Vagina (tissue), 2 donors: ENCODE measurements around the gene MRPL33.

ENCODE experiments used
- POLR2A ChIP-seq, 2 donors: fragments of 450-650 bp; IDR thresholded peaks; one replicate each; pipeline ENCODE4 v1.6.1; 2017; ENCODE audit warnings: antibody characterized with exemption in 2 of 2, mild to moderate bottlenecking in 2 of 2, moderate library complexity in 2 of 2
- TF ChIP-seq, protein P1 (sequence below), 3 experiments: fragments of 450-650 bp in 2 of 3; fragments of 200-600 bp in 1 of 3; sonication (generic) in 1 of 3; IDR thresholded peaks; one replicate each; pipeline ENCODE4 v1.5.1; 2017 to 2019; ENCODE audit warnings: antibody characterized with exemption in 3 of 3, mild to moderate bottlenecking in 2 of 3, moderate library complexity in 2 of 3

DNA sequence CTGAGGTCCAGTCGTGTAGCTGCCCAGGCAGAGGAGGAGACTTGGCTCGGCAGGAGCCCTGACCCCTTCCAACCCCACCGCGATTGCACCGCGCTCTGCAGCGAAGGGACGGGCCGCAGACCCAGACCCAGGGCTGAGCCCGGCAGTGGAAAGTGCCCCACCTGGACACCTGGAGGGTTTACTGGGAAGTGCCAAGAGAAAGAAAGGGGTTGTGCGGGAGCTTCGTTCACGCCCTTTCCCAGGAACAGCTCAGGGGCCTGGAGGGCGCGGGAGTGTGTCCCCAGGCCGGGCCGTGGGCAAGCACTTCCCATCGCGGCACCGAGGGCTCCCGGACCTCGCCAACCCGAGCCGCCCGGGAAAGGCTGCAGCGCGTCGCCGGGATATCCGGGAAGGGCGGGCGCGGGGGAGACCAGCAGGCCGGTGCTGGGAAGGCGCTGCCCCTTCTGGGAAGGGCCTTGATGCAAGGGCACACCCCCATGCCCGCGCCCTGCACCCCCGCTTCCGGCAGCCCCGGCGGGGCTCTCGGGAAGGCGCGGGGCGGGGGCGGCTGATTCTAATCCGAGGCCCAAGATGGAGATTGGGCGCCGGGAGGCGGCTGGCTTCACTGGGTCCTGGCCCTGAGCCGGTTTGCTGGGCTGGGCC is 36.1 kb upstream of the MRPL33 start:
- TF ChIP-seq, protein P1, sequence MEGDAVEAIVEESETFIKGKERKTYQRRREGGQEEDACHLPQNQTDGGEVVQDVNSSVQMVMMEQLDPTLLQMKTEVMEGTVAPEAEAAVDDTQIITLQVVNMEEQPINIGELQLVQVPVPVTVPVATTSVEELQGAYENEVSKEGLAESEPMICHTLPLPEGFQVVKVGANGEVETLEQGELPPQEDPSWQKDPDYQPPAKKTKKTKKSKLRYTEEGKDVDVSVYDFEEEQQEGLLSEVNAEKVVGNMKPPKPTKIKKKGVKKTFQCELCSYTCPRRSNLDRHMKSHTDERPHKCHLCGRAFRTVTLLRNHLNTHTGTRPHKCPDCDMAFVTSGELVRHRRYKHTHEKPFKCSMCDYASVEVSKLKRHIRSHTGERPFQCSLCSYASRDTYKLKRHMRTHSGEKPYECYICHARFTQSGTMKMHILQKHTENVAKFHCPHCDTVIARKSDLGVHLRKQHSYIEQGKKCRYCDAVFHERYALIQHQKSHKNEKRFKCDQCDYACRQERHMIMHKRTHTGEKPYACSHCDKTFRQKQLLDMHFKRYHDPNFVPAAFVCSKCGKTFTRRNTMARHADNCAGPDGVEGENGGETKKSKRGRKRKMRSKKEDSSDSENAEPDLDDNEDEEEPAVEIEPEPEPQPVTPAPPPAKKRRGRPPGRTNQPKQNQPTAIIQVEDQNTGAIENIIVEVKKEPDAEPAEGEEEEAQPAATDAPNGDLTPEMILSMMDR (IDR thresholded peaks at IDR 0.05), result no peak
- TF ChIP-seq POLR2A (IDR thresholded peaks at IDR 0.05), result no peak
